Astrocyte (in vitro differentiated cells and primary cell): ENCODE measurements around the gene ENPP6. TPM values are rescaled to one million over a fixed set of nuclear protein-coding genes. Genes with fewer than 3 reads are reported as not detected.

Experiments used
- DNase-seq: peaks from one replicate; pipeline ENCODE4 v3.0.0-alpha.2; 2010; ENCODE audit warnings: low read depth
- FAIRE-seq: peaks from 2 replicates; lab custom pipeline; 2011; peaks lifted over from hg19 to GRCh38; lab: Jason Lieb, UNC
- H2AFZ ChIP-seq: 2 replicates; pipeline ENCODE4 v1.6.0; 2012; ENCODE audit warnings: low read depth, low read length, inconsistent platforms
- H3K27ac ChIP-seq: 2 replicates; pipeline ENCODE4 v1.5.1; 2011; ENCODE audit warnings: low read depth, low read length, inconsistent platforms
- H3K27me3 ChIP-seq: 2 replicates; pipeline ENCODE4 v1.6.0; 2011; ENCODE audit warnings: low read length, inconsistent platforms; ENCODE audit not compliant: insufficient read depth
- H3K36me3 ChIP-seq: 2 replicates; pipeline ENCODE4 v1.5.1; 2011; ENCODE audit warnings: low read length, inconsistent platforms; ENCODE audit not compliant: insufficient read depth
- H3K4me1 ChIP-seq: 2 replicates; pipeline ENCODE4 v1.5.1; 2011; ENCODE audit warnings: low read length, inconsistent platforms; ENCODE audit not compliant: insufficient read depth
- H3K4me2 ChIP-seq: 2 replicates; pipeline ENCODE4 v1.6.0; 2012; ENCODE audit warnings: low read length, inconsistent platforms
- H3K4me3 ChIP-seq: 2 replicates; pipeline ENCODE4 v1.5.1; 2011; ENCODE audit warnings: low read depth, mild to moderate bottlenecking, low read length, inconsistent platforms; ENCODE audit not compliant: insufficient read depth
- H3K79me2 ChIP-seq: 2 replicates; pipeline ENCODE4 v1.6.0; 2012; ENCODE audit warnings: mild to moderate bottlenecking, low read length, inconsistent platforms; ENCODE audit not compliant: insufficient read depth
- H3K9ac ChIP-seq: 2 replicates; pipeline ENCODE4 v1.6.0; 2012; ENCODE audit warnings: mild to moderate bottlenecking, low read length, inconsistent platforms
- H3K9me3 ChIP-seq: 2 replicates; pipeline ENCODE4 v1.5.1; 2012; ENCODE audit warnings: low read depth, mild to moderate bottlenecking, low read length, inconsistent platforms; ENCODE audit not compliant: insufficient read depth
- H4K20me1 ChIP-seq: 2 replicates; pipeline ENCODE4 v1.6.0; 2012; ENCODE audit warnings: low read length, inconsistent platforms; ENCODE audit not compliant: insufficient read depth
- H3K27ac Mint-ChIP-seq: one replicate; pipeline ENCODE4 v1.8.0; 2021; ENCODE audit warnings: mild to moderate bottlenecking, mixed read lengths; ENCODE audit not compliant: unreplicated experiment
- H3K27me3 Mint-ChIP-seq: one replicate; pipeline ENCODE4 v1.8.0; 2021; ENCODE audit warnings: low read depth, mixed read lengths; ENCODE audit not compliant: unreplicated experiment
- H3K36me3 Mint-ChIP-seq: one replicate; pipeline ENCODE4 v1.8.0; 2021; ENCODE audit warnings: low read depth, mixed read lengths; ENCODE audit not compliant: unreplicated experiment
- H3K4me1 Mint-ChIP-seq: one replicate; pipeline ENCODE4 v1.8.0; 2021; ENCODE audit warnings: low read depth, mixed read lengths; ENCODE audit not compliant: unreplicated experiment
- H3K4me3 Mint-ChIP-seq: one replicate; pipeline ENCODE4 v1.8.0; 2021; ENCODE audit warnings: mild to moderate bottlenecking, moderate library complexity, mixed read lengths; ENCODE audit not compliant: unreplicated experiment
- H3K9me3 Mint-ChIP-seq: one replicate; pipeline ENCODE4 v1.8.0; 2021; ENCODE audit warnings: mild to moderate bottlenecking, mixed read lengths; ENCODE audit not compliant: unreplicated experiment
- EZH2 ChIP-seq: IDR thresholded peaks from 2 replicates; pipeline ENCODE4 v1.6.1; 2012; ENCODE audit warnings: mild to moderate bottlenecking, low read length, inconsistent platforms; ENCODE audit not compliant: insufficient read depth
- total RNA-seq: library from RNA; stranded (reverse); gene quantifications from 2 replicates; pipeline ENCODE4 v1.2.1, GENCODE V29; 2021
- TF ChIP-seq, protein P1 (sequence below): IDR thresholded peaks from 2 replicates; pipeline ENCODE4 v1.5.1; 2011; ENCODE audit warnings: low read depth, mild to moderate bottlenecking, inconsistent platforms, low read length, moderate library complexity; ENCODE audit not compliant: insufficient read depth

Gene ENPP6
- total RNA-seq, 1 donor from 2014 or later = 0.50 TPM

- Mint-ChIP-seq H3K27me3 (peaks cover 1% of the 10 kb centered on the region), H3K4me1 (no peaks in the 10 kb centered on the region), H3K4me3 (no peak overlapping the region), H3K27ac (no peak overlapping the region), H3K9me3 (peaks cover 3% of the 10 kb centered on the region), H3K36me3 (no peaks in the 10 kb centered on the region)
- TF ChIP-seq, protein P1, sequence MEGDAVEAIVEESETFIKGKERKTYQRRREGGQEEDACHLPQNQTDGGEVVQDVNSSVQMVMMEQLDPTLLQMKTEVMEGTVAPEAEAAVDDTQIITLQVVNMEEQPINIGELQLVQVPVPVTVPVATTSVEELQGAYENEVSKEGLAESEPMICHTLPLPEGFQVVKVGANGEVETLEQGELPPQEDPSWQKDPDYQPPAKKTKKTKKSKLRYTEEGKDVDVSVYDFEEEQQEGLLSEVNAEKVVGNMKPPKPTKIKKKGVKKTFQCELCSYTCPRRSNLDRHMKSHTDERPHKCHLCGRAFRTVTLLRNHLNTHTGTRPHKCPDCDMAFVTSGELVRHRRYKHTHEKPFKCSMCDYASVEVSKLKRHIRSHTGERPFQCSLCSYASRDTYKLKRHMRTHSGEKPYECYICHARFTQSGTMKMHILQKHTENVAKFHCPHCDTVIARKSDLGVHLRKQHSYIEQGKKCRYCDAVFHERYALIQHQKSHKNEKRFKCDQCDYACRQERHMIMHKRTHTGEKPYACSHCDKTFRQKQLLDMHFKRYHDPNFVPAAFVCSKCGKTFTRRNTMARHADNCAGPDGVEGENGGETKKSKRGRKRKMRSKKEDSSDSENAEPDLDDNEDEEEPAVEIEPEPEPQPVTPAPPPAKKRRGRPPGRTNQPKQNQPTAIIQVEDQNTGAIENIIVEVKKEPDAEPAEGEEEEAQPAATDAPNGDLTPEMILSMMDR = no peak
- TF ChIP-seq EZH2 = no peak
- Histone ChIP-seq H4K20me1 (no peaks in the 10 kb centered on the region), H3K9me3 (no peaks in the 10 kb centered on the region), H2AFZ (no peak overlapping the region), H3K4me3 (no peak overlapping the region), H3K9ac (no peak overlapping the region), H3K36me3 (no peaks in the 10 kb centered on the region), H3K4me1 (no peaks in the 10 kb centered on the region), H3K27me3 (no peaks in the 10 kb centered on the region), H3K27ac (no peak overlapping the region), H3K79me2 (no peaks in the 10 kb centered on the region), H3K4me2 (no peak overlapping the region)
- no peak for DNase-seq
- FAIRE-seq = no peak
Observed at GRCh38 chr4:184252136-184253071, 34.7 kb upstream of the ENPP6 start.

DNA sequence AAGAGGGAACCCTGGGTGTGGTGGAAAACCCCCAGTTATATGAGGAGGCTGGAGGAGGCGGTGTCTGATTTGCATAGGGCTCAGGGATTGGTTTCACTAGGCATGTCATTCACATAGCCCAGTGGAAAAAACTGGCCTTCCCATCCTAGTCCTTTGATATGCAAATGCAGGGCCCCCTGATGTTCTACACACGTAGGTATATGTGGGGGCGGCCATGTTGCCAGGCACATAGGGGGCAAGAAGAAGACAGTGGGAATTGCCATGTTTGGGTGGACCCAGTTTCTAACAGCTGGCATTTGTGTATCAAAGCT lies 34.0 kb upstream of the ENPP6 start:
- DNase-seq (no peak), FAIRE-seq (no peak)
- Histone ChIP-seq H3K36me3 (no peaks in the 10 kb centered on the region), H3K9ac (no peak overlapping the region), H3K79me2 (no peaks in the 10 kb centered on the region), H3K4me1 (no peaks in the 10 kb centered on the region), H3K9me3 (no peaks in the 10 kb centered on the region), H3K27me3 (no peaks in the 10 kb centered on the region), H3K27ac (no peak overlapping the region), H3K4me3 (no peak overlapping the region), H2AFZ (no peak overlapping the region), H4K20me1 (no peaks in the 10 kb centered on the region), H3K4me2 (no peak overlapping the region)
- Mint-ChIP-seq H3K9me3 (peaks cover 3% of the 10 kb centered on the region), H3K4me3 (no peak overlapping the region), H3K36me3 (no peaks in the 10 kb centered on the region), H3K4me1 (no peaks in the 10 kb centered on the region), H3K27ac (no peak overlapping the region), H3K27me3 (peaks cover 3% of the 10 kb centered on the region)
- no peak for TF ChIP-seq EZH2
- TF ChIP-seq, protein P1 = no peak
